NCI-H2107 treated with DMSO at 0.1 percent for 48 hours (cell line): ENCODE results near the gene PERM1.

ENCODE experiments used
- DNase-seq: peaks from one replicate; lab custom pipeline; 2025; ENCODE audit not compliant: unreplicated experiment; lab: John Stamatoyannopoulos, UW

PERM1 gene

GRCh38 chr1:936348-937264 is 45.3 kb downstream of the PERM1 start:
- no peak for DNase-seq

DNA sequence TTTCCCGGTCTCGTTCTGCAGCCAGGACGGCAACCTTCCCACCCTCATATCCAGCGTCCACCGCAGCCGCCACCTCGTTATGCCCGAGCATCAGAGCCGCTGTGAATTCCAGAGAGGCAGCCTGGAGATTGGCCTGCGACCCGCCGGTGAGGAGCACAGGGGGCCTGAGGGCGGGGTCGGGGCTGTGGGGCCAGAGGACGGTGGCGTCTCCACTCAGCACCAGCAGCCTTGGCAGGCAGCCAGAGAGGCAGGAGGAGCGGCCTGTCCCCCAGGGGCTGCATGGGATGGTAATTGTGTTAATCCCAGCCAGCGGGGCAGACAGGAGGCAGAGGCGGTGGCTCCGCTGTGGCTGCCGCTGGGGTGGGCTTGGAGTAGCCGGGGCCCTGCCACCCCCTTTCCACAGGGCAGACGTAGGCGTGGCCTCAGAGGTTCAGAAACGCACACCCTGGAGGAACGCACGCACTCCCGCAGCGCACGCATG is 46.1 kb downstream of the PERM1 start:
- no peak for DNase-seq

DNA sequence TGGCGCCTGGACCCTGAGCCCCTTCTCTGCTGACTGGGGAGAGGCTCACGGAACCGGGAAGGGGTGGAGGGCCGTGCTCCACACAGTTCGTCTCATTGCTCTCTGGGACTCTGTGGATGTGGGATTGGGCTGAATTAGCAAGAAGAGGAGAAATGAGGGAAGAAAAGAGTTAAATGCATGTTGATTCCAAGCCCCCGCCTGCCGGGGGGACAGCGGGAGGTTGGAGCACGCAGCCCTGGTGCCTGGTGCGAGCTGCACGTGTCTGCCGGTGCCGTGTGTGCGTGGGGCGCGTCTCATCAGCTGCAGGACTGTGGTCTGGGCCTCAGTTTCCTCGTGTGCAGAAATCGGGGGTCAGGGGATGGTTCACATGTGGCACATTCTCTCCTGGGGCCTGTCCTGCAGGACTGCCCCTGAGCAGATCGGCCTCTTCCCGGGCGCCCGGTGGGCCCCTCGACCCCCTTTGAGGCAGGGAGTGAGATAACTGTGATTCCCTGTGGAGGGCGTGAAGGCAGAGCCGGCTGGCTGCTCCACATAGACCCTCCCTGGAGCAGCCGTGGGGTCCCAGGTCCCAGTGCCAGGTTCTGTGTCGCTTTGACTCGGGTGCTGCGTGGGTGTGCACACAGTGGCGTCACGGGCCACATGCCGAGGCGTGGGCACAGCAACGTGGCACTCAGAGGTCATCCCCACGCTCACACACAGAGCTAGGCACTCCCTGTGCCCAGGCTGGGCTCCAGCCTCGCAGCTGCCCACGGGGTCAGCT is 46.7 kb downstream of the PERM1 start:
- DNase-seq: no peak

GRCh38 chr1:933603-933940 is 48.3 kb downstream of the PERM1 start:
- no peak for DNase-seq

DNA sequence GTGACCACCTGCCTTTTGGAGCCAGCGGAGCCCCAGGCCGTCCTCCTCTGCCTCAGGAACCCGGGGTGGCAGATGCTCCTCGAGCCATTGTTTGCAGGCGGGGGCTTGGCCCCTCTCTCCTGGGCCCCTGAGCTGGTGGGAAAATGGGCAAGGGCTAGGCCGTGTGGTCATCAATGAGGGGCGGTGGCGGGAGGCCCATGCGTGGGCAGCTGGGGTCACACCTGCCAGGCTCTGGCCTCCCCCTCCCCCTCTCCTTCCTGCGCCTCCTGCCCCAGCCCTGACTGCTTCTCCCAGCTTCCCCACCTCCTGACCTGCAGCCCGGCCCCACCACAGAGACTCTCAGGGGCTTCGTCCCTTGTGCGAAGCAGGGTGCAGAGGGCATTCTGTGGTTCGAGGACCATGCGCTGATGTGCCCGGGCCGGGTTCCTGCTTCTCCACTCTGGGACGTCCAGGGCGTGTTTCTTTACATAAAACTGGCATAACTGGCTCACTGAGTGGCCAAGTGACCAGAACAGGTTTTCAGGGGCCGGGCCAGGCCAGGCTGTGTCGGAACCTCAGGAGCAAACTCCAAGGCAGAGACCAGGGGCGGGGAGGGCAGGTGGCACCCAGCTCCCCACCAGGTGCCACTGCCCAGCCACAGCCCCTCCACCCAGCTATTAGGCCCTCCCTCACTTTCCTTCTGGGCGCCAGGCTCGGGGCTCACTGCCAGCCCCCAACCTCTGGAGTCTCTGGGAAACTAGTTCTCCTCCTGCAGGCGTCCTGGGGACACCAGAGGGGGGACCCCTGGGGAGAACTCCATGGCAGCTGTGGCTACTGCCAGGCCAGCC is 48.9 kb downstream of the PERM1 start:
- no peak for DNase-seq

GRCh38 chr1:932173-932510 is 49.8 kb downstream of the PERM1 start:
- no peak for DNase-seq

DNA sequence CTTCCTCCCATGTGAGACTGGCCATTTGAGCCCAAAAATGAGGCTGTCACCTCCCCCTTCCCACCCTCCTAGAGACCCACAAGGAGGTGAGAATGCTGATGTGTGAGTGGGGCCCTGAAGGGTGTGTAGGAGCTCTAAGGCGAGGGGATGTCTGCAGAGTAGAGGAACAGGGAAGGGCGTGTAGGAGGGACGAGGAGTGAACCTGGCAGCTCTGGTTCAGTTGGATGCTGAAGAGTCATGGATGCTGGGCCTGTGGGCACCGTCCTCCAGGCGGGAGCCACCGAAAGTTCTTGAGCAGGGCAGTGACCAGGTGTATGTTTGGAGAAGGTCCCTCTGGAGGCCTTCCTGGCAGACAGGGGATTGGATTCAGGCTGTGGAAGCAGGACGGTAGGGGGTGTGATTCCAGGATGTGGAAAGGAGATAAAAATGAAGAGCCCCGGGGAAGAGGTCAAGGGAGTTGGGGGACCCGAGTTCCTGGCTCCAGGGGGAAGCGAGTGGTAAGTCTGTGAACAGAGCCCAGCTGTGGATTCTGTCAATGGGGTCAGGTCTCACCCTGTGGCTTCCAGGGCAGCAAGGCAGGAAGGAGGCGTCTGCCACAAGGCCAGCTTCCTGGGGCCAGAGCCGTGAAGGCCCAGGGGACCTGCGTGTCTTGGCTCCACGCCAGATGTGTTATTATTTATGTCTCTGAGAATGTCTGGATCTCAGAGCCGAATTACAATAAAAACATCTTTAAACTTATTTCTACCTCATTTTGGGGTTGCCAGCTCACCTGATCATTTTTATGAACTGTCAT is 50.3 kb downstream of the PERM1 start:
- no peak for DNase-seq

DNA sequence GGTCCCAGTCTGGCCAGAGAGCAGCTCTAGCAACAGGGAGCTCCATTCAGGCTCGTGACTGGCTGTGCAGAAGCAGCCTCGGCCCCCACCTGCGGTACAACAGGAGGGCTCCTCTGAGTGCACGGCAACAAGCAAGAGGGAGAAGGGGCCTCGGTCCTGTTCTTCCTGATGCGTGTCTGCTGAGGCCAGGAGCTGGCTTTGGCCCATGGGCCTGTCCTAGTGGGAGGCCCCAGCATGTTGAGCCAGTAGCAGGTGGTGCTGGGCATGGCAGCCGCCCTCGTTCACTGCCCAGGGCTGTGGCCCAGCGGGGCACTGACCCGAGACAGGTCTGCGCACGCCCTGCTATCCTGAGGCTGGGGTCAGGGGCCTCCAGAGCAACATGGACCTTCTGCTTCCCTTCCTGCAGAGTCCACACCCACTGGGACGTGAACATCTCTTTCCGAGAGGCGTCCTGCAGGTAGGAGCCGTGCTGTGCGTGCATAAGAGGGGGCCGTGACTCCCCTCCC is 51.2 kb downstream of the PERM1 start:
- DNase-seq: no peak

GRCh38 chr1:929712-930632 is 51.9 kb downstream of the PERM1 start:
- DNase-seq: no peak

- no peak for DNase-seq
Observed at GRCh38 chr1:928825-929661, 52.9 kb downstream of the PERM1 start.

- no peak for DNase-seq
Observed at GRCh38 chr1:927748-928147, 54.1 kb downstream of the PERM1 start.

DNA sequence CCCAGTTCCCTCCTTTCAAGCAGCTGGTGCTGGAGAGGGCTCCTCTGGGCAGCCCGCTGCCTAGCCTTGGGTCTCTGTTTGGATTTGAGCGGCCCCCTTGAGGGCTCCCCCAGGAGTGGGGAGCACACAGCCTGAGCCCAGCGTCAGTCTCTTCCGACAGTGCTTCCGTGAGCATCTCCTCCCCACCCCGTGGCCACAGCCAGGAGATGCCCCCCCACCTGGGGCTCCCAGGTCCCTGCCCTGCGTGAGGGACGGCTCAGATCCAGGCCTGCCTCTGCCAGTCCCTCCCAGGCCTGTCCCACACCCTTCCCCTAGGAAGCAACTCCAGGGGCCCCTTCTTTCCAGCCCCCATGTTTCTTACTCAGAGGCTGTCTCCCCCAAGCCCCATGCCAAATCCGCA is 54.7 kb downstream of the PERM1 start:
- DNase-seq: no peak

DNA sequence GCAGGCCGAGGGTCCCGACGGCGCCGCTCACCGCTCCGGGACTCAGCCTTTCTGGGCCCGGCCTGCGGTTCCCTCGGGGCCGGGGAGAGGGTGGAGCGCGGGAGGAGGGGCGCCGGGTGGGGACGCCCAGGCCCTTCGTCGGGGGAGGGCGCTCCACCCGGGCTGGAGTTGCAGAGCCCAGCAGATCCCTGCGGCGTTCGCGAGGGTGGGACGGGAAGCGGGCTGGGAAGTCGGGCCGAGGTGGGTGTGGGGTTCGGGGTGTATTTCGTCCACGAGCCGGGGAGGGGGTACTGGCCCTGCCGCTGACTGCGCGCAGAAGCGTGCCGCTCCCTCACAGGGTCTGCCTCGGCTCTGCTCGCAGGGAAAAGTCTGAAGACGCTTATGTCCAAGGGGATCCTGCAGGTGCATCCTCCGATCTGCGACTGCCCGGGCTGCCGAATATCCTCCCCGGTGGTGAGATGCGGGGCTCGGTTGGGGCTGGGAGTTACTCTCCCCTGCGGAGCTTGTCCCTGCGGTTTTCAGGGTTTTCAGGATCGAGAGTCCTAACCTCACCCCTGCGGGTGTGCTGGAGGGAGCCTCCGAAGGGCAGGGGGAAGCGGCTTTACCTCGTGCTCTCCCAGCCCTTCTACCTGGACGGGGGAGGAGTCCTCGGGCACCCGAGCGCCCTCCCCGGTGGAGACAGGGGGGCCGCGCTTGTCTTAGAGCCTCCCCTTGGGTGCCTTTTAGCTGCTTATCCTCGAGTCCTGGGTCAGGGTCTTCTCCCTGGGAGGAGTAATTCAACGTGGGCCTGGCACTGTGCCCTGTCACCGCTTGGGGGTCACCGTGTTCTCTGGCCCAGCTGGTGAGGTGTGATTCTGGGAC is 56.1 kb downstream of the PERM1 start:
- no peak for DNase-seq
